Stimulated activated CD8-positive, alpha-beta memory T cell treated with anti-CD3 and anti-CD28 coated beads, Interleukin-15, amount 100 ng/mL, for 1 hour (primary cell): ENCODE results near the gene SLC7A7.
"Not testable (repeated sequence)": the region's sequence is repeated elsewhere in the genome, so short reads cannot be mapped to it uniquely, and the experiment has no call there.

Experiments
- DNase-seq: peaks from one replicate; pipeline ENCODE4 v3.0.0-alpha.2; 2020; ENCODE audit warnings: low read depth

The SLC7A7 gene

DNA sequence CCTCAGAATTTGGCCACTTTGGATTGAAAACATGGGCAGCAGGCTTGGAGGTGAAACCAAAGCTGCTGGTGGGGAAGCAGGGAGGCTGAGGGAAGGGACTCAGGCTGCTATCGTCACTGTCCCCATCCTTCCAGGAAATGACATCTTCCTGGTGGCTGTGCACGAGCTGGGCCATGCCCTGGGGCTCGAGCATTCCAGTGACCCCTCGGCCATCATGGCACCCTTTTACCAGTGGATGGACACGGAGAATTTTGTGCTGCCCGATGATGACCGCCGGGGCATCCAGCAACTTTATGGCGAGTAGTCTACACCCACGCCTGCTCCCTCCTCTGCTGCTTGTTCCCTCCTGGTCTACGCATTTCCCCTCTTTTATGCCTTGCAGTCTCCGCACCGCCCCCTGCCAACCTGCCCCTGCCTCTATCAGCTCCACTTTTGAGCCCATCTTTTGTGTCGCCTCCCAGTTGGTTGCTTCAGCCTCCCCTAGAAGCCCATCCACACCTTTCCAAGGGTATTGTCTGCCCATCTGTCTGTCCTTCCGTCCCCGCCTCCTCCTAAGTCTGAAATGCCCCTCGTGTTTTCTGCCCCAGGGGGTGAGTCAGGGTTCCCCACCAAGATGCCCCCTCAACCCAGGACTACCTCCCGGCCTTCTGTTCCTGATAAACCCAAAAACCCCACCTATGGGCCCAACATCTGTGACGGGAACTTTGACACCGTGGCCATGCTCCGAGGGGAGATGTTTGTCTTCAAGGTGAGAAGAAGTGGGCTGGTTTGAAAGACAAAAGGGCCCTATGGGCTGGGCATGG is 28.1 kb upstream of the SLC7A7 start:
- DNase-seq: no peak

DNA sequence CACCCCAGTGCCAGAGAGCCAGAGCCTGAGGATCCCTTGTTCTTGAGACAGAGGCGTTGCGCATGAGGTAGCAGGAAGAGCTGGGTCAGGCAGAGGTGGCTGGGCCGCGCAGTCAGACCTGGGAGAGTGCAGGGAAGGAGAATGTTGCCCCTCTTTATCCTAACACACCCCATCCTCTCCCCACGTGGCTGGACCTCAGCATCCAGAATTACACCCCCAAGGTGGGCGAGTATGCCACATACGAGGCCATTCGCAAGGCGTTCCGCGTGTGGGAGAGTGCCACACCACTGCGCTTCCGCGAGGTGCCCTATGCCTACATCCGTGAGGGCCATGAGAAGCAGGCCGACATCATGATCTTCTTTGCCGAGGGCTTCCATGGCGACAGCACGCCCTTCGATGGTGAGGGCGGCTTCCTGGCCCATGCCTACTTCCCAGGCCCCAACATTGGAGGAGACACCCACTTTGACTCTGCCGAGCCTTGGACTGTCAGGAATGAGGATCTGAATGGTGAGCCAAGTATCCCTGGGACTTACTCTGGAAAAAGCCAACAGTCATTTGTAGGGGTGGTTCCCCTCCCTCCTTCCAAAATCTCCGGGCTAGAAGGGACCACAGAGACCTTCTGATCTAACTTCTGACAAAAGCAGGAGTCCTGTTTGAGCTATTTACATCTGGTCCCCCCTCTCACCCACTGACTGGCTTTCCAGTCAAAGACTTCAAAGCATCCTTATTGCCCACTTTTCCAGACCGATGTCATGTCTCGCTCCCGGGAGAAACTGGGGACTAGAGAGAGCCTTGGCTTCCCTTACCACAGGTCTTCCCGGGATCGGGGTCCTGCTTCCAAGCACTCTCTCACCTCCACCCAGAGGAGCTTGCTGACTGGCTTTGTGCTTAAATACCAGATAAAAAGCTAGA is 27.2 kb upstream of the SLC7A7 start:
- DNase-seq: no peak

DNA sequence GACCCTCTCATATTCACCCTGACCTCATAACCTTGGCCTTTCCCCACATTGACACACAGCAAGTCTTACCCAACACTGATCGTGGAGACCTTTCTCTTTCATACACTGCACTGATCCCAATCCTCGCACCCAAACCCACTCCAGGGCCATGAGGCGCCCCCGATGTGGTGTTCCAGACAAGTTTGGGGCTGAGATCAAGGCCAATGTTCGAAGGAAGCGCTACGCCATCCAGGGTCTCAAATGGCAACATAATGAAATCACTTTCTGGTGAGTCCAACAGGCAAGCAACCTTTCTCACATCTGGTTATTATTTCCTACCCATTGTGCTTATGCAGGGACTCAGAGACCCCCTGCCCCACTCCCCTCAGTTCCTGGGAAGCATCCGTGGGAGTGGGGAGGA is 26.5 kb upstream of the SLC7A7 start:
- no peak for DNase-seq

DNA sequence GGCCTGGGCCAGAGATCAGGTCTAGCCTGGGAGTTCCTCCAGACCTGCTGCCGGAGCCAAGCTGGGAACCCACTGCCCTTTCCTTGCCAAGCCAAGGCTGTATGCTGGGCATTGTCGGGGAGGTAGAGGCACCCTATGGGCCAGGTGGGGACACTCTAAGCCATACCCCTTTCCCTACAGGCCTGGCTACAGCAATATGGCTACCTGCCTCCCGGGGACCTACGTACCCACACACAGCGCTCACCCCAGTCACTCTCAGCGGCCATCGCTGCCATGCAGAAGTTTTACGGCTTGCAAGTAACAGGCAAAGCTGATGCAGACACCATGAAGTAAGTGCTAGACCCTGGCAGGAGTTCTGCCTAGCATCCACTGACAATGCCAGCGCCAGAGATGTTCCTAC is 26.1 kb upstream of the SLC7A7 start:
- DNase-seq: no peak

DNA sequence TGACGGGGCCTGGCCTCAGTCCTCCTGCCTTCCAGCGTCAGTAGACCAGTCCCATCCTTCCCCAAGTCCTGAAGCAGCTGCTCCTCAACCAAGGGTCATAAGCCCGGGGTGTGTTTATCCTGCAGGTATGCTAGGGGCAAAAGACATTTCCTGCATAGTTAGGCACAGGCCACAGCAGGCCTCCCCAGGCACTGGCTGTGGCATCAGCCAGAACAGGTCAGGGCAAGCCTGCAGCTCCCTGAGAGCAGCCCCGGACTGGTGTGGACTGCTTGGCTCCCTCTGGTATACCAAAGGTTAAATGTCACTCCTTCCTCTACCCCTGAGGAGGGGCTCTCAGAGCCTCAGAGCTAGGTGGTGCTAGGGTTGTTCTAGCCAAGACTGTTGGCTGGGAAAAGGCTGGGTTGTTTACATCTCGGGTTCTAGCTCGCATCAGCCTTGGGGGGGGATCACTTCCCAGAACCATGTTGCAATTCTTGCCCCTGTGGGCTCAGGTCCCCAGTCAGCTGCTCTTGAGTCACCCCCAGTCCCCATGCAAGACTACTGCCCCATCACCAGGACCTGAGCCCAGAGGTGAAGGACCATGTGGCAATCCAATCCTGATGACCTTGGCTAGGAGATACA is 24.0 kb upstream of the SLC7A7 start:
- no peak for DNase-seq

DNA sequence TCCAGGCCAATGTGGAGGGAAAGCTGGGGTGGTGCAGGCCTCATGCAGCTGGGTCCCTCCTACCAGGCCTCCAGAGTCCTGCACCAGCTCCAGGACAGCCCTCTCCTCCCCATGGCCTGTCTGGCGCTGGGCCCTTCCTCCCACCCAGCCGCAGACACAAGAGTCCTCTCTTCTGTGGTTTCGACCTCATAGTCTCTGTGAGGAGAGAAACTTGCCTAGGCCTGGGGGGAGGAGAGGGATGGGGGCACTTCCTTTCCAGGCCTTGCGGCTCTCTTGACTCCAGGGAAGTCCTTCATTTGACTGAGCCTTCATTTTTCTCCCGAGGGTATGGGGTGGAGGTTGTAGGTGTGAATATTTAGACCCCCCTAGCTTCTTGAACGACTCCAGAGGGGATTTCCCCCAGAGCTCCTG is 23.4 kb upstream of the SLC7A7 start:
- DNase-seq: no peak

DNA sequence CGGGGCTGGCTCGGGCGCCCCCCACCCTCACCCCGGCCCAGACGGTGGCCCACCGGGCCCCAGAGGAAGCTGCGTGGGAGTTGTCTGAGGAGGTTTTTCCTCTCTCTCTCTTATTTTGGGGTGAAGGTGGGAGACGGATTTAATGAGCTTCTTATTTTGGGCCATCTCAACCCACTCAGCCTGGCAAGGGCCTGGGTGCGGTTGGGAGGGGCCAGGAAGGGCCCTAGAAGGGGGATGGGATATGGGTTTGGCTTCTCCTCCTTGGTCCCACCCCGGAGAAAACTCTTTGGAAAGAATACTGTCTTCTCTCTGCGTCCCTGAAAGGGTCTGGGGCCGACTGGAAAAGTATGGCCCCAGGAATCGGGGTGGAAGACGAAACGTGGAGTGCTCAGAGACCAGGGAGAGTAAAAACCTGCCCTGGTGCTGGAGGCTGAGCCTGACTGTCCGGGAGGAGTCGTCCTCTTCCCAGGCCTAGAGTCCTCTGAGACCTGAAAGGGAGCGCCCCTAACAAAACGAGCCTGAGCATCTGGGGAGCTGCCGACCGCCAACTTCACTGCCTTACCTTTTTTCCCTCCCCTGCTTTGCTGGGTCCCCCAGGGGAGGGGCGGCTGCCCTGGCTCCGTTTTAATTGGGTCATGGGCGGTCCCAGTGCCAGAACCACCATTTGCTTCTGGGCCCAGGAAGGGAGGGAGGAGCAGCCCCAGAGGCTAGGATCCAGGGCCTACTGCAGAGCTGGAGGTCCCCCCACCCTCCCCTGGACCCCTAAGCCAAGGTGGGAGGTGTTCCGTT is 22.7 kb upstream of the SLC7A7 start:
- no peak for DNase-seq

DNA sequence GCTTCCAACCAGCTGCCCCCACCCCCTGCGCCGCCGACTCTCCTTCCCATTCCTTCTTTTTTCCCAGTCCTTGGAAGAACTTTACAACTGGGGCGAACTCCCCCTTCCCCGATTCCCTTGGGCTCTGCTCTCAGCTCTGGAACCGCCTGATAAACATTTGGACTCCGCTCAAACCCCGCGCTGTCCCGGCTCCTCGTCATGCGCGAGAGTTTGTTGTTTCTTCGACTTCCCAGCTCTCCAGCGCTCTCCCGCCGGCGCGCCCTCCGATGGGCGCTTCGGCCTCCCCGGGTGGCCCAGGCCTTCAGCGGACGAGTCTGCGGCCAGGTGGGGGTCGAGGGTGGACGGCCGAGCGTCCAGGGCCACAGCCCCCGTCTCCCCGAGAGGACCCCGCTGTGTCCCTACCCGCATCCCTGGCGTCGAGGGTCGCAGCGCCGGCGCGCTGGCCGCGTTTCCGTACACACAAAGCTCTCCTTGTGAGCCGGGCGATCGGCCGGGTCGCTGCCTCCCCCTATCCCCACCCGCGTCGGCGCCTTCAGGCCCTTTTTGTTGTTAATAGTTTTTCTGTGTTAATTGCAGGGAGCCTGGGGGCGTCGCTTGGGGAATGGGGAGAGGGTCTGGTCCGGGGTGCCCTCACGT is 22.0 kb upstream of the SLC7A7 start:
- DNase-seq: no peak

DNA sequence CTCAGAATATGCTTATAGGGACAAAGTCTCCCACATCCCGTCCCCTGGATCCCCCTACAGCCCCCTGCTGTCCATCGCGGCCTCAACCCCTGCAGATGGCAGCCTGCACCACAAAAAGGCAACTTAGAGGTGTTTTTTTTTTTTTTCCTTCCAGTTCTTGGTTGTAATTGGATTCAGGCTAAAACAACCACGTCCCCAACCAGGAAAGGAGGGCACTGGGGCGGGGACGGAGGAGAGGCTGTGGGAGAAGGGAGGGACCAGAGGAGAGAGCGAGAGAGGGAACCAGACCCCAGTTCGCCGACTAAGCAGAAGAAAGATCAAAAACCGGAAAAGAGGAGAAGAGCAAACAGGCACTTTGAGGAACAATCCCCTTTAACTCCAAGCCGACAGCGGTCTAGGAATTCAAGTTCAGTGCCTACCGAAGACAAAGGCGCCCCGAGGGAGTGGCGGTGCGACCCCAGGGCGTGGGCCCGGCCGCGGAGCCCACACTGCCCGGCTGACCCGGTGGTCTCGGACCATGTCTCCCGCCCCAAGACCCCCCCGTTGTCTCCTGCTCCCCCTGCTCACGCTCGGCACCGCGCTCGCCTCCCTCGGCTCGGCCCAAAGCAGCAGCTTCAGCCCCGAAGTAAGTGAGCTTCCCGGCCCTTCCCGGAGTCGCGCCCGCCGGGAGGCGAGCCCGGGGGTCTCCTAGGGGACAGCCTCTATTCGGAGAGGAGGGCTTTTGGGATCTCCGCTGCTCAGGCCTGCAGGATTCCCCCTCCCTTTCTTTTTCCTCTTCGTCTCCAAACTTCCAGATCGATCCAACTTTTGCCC is 21.3 kb upstream of the SLC7A7 start, which contains the start of gene MMP14:
Gene MMP14 (plus strand): TSS at position 285 of the 813 bp plus-strand sequence. CDS start 233 bp downstream, at position 518.
- DNase-seq: no peak

DNA sequence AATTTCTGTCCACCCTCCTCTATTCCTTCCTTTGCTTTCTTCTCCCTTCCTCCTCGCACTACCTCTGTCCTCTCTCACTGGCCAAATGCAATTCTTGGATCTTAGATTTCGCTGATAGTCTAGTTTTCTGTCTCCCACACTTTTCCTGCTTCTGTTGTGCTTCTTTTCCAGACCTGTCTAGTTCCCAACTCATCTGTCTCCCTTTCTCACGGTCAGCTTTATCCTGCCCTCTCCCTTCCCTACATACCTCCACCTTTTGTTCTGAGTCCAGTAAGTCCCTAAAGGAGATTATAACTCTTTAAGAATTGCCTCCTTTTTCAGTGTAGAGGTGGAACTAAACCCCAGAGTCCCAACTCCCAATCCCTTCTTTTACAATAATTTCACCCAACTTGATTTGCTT is 20.3 kb upstream of the SLC7A7 start:
- no peak for DNase-seq

DNA sequence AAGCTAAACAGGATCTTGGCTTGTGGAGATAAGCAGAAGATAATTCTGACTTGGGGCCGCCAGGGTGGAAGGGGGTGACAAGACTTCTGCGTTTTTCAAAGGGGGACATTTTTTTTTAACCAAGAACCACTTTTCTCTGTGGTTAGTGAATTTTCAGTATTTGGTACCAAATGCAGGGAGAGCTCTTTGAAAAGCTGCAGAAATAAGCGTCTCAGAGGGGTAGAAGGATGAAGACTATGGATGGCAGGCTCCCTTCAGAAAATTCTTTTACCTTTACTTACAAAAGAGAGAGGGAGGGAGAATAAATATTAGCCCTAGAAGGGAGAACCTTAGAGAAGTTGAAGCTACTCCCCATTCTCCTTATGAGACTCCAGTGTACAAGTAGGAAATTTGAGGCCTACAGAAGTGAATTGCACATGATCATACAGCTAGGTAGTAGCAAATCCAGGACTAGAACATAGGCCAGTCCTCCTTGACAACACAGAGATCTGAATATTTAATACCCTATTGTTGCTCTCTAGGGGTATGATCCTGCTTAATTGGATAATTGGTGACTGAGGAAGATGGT is 15.3 kb upstream of the SLC7A7 start:
- no peak for DNase-seq

DNA sequence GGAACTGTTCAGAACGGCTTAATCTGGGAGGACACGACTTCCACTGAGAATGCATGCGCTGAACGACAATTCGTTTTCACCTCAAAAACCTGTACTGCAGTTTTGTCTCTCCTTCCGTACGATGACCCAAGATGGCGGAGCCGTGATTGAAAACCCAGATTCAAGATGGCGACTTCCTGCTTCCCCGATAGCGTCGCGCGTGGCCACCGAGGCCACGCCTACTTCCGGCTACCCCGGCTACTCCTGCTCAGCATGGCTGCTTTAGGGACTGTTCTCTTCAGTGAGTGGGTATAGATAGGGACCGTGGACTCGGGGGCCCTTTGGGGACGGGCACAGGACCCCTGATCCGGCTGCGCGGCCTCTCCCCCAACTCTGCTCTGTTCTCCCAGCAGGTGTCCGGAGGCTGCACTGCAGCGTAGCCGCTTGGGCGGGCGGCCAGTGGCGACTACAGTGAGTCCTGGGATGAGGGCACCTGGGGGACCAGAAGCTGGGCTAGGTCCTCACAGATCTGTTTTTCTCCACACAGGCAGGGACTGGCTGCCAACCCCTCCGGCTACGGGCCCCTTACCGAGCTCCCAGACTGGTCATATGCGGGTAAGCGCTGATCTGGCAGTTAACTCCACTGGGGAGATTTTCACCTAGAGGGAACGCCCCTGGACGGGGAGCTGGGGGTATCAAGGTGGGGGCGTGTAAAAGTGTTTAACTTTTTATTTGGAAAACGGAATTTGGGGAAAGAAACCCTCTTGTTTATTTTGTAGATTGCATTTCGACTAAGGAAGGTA is 14.6 kb upstream of the SLC7A7 start, which contains the start of gene MRPL52:
Gene MRPL52 (plus strand): TSS at position 227 of the 782 bp plus-strand sequence. CDS start 26 bp downstream, at position 253.
- peak; percentile 84 for DNase-seq

DNA sequence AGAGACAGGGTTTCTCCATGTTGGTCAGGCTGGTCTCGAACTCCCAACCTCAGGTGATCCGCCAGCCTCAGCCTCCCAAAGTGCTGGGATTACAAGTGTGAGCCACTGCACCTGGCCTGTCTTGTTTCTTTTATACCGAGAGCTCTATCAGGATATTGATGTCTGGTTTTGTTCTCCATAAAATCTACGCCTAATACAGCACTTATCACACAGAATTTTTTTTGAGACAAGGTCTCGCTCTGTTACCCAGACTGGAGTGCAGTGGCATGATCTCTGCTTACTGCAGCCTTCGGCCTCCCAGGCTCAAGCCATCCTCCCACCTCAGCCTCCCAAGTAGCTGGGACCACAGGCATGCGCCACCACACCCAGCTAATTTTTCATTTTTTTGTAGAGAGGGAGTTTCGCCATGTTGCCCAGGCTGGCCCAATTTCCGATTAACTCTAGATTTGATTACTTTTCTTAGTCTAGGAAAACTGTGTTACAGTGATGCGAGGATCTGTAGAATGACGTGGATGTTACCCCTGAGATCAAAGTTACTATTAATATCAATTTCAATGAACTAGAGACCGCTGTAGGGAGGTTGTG is 13.9 kb upstream of the SLC7A7 start:
- DNase-seq: not testable (repeated sequence)

DNA sequence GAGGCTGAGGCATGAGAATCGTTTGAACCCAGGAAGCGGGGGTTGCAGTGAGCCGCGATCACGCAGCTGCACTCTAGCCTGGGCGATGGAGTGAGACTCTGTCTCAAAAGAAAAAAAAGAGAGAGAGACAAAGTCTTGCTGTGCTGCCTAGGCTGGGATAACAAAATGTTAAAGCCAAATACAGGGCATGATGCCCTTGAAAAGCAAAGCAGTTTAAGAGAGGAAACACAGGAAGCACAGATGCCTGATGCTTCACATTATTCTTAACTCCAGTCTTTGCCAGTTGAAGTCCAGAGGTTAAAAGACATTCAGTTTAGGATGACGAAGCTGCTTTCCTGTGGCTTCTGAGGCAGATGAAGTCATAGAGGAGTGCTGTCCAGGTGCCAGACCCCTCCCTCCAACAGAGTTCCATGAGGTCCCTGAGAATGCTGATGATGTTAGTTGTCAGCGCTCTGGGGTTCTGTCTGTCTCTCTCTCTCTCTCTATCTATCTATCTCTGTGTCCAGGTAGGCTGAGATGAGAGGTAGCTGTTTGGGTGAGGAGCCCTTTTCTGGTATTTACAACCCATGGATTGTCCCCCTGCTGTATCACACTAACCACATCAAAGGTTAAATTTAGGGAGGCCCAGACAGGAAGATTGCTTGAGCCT is 9.6 kb upstream of the SLC7A7 start:
- DNase-seq: no peak

DNA sequence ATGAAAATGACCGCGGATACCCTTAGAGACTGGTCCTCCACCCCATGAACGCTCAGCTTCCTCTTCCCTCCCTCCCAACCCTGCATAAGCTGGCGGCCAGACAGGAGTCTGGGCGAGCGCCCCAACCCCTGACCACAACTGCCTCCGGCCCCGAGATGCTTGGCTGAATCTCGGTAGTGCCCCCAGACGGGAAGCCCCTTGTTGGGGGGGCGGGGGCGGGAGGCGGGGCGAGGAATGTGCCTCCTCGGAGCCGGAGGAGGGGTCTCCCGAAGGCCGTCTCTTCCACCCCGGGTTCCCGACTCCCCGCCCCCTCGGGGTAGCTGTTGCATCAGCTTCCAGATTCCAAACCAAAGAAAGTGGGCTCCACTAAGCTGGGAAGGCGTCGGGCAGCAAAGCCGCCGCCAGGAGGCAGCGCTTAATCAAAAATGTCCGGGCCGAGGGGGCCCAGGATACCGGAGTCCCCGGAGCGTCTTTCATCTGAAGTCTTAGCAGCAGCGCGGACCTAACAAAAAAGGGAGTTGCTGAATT is 7.4 kb upstream of the SLC7A7 start:
- DNase-seq: peak; percentile 37

DNA sequence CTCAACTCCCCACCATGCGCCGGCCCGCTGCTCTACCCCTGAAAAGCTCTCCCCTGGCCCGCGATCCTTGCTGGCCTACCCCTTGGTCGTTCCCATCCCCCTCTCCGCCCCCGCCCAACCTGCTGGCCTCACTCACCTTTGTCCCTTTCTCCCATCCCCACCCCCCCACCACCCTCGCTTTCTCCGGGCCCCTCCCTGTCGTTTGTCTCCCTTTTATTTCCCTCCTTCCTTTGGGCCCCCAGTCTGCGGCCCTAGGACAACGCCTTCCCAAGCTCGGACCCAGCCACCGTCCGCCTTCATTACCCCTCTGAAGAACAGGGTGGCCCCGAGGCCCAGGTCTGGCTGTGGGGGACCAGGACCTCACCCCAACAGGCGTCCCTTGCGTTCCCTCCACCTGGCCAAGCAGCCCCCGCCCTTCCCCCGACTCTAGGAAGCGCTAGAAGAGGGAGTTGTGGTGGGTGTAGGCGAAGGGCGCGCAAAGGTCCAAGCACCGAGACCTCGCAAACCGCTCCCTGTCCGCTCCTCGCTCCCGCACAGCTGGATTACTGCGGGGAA is 6.9 kb upstream of the SLC7A7 start:
- no peak for DNase-seq

DNA sequence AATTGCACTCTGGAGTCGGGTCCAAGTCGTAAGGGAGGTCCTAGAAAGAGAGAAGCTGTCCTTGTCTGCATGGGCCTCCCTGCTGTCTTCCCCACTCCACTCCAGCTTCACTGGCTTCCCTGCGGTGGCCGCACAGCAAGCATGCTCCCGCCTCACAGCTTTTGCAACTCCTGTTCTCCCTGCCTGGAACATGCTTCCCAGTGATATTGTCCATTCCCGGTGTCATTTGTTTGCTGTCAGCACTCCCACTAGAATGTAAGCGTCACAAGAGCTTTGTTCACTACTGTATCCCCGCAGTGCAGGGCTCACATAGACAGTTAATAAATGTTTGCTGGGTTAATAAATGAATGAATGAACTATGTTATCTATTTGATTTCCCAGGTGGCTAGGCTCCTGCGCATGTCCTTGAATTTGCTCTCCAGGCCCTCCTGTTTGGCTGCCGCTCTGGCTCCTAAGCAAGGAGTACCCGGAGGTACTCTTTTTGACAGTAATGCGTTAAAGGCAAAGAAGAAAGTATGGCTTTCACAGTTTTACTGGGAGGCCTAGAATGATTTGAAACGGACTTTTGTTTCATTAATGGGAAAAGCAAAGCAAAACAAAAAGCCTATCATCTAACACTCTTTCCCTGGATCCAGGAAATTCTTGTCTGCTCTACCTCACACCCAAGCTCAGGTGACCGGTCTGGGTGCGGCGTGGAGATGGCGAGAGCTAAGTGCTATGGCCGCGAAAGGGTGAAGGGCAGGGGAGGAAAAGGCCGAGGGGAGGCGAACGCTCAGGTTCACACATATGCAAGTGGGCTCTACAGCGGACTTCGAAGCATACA is 6.2 kb upstream of the SLC7A7 start:
- no peak for DNase-seq
